ENCODE measurements around the gene ABCA5.

Gene ABCA5, protein sequence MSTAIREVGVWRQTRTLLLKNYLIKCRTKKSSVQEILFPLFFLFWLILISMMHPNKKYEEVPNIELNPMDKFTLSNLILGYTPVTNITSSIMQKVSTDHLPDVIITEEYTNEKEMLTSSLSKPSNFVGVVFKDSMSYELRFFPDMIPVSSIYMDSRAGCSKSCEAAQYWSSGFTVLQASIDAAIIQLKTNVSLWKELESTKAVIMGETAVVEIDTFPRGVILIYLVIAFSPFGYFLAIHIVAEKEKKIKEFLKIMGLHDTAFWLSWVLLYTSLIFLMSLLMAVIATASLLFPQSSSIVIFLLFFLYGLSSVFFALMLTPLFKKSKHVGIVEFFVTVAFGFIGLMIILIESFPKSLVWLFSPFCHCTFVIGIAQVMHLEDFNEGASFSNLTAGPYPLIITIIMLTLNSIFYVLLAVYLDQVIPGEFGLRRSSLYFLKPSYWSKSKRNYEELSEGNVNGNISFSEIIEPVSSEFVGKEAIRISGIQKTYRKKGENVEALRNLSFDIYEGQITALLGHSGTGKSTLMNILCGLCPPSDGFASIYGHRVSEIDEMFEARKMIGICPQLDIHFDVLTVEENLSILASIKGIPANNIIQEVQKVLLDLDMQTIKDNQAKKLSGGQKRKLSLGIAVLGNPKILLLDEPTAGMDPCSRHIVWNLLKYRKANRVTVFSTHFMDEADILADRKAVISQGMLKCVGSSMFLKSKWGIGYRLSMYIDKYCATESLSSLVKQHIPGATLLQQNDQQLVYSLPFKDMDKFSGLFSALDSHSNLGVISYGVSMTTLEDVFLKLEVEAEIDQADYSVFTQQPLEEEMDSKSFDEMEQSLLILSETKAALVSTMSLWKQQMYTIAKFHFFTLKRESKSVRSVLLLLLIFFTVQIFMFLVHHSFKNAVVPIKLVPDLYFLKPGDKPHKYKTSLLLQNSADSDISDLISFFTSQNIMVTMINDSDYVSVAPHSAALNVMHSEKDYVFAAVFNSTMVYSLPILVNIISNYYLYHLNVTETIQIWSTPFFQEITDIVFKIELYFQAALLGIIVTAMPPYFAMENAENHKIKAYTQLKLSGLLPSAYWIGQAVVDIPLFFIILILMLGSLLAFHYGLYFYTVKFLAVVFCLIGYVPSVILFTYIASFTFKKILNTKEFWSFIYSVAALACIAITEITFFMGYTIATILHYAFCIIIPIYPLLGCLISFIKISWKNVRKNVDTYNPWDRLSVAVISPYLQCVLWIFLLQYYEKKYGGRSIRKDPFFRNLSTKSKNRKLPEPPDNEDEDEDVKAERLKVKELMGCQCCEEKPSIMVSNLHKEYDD (N-terminal part only)

DNA sequence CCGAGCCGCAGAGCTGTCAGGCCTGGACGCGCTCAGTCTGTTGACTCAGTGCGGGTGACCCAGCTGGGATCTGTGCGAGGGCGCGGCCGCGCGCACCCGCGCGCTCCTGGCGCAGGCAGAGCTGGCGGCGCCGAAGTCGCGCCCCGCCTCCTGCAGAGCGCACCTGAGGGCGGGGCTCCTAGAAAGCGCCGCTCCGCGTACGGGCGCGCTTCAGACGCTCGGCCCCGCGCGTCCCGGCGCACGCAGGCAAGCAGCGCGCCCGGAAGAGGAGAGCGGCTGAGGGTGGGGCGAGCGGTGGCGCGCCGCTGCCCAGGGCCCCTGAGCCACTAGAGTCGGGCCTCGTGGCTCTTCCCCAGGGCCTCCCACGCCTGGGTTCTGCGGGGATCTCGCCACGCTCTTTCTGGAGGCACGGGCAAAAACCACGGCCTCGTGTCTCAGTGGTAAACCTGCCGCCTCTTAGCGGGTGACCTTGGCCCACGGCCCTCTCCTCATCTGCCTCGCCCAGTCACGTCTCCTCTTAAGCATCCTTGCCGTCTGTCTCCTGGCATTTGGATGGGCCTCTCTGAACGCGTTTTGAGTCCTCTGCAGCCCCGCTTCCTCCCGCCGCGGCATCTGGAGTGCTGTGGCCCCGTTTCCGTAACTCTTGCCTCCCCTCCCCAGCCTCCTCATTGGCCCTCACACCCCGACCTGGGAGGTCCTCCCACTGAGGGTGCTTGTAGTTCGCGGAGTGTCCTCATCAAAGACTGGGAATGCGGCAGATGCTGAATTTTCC, at the start of gene ABCA5:
ABCA5 (minus strand) TSS at position 74 of the 772 bp plus-strand sequence. CDS start 12,718 bp downstream, outside the sequence.
- DNase-seq, result peak; percentile 84

DNA sequence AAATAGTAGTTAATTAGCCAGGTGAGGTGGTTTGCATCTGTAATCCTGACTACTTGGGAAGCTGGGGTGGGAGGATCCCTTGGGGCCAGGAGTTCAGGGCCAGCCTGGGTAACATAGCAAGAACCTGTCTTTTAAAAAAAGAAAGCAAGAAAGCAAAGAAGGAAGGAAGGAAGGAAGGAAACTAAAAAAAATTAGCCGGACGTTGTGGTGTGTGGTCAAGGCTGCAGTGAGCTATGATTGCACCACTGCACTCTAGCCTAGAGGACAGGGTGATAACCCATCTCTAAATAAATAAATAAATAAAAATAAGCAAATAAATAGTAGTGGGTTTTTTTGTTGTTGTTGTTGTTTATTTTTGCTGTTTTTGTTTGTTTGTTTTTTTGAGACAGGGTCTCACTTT, 48.3 kb upstream of the ABCA5 start:
- no peak for DNase-seq

DNA sequence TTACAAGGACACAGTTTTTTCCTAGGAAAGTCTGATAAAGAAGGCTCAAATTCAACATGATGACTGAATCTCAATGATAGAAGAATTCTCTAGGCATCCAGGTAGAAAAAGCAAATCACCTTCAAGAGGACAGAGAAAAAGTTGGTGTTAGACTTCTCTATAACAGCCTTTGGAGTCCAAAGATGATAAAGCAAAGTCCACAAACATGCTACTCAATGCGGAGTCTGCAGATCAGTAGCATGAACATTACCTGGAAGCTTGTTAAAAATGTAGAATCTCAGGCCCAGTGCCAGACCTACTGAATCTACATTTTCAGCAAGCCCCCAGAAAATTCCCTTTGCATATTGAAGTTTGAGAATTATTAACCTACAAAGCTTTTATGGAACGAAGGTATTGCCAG, 46.1 kb upstream of the ABCA5 start:
- no peak for DNase-seq

DNA sequence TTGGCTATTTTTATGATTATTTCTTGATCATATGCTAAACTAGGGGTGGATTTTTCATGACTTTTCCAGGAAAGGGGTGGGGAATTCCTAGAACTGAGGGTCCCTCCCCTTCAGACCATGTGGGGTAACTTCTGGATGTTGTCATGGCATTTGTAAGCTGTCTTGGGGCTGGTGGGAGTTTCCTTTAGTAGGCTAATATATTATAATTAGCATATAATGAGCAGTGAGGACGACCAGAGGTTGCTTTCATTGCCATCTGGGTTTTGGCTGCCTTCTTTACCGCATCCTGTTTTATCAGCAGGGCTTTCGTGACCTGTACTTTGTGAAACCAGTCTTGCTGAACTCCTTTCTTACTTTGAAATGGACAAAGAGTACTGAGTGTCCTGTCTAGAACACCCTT, 40.4 kb upstream of the ABCA5 start:
- DNase-seq, result no peak

DNA sequence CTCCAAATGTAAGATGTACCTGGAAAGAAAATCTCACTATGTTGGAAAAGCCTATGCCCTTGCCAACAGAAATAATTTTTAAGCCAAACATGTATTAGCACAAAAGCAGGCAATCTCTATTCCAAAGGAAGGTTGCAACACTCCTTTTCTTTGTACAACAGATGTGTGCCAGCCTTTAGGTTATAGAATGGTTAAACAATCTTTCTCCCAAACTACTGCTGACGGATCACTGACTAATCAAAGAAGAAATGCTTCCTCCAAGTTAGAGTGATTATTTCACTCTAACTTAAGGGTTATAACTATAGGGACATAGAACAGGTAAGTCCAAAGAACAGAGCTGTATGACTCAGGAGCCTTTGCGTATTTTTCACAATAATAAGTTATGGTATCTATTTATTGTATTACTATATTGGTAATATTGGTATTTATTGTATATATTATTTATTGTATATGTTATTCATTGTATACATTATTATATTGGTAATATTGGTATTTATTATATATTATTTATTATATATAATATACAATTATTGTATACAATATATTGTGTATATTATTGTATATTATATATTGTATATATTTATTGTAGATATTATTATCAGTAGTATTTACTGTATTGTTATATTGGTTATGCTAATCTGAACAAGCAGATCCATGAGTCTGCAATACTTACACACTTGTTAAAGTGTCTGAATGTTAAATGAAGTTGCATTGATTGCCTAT, 36.7 kb upstream of the ABCA5 start:
- no peak for DNase-seq

DNA sequence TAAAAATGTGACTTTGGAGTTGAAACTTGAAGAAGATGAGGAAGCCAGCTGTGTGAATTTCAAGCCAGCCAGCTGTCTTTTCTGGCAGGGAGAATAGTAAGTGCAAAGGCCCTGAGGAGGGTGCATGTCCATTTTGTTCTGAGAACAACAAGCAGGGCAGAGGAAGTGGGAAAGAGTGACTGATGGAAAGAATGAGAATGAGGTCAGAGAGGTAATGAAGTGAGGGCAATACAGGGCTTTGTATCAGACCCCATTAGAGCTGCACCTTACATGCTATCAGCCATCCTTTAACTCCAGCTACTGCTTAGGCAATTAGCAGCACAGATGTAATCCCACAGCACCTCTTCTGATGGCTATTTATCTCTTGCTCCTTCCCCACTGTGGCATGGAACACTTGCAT, 34.2 kb upstream of the ABCA5 start:
- no peak for DNase-seq

DNA sequence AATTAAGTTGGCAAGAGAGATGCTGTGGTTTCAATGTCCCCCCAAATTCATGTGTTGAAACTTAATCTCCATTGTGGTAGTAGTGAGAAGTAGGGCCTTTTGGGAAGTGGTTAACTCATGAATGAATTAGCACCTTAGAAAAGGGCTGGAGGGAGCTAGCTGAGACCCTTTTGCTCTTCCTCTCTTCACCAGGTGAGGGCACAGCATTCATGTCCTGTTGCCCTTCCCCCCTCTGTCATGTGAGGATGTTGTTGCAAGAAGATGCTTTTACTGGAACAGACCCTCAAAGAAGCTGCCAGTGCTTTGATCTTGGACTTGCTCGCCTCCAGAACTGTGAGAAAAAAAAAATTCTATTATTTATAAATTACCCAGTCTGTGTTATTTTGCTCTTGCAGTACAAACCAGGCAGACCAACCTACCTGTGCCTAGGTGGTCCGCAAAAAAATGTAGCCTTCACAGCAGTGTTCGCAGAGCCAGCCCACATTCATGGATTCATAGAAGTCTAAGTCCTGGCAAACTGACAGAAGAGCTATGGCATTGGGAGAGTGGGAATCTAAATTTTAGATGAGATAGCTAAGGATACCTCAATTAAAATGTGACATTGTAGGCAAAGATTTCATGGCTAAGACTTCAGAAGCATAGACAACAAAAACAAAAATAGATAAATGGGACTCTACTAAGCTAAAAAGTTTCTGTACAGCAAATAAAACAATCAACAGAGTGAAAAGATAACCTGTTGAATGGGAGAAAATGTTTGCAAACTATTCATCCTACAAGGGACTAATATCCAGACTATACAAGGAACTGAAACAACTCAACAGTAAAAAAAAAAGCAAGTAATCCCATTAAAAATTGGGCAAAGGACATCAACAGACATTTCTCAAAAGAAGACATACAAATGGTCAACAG, 32.0 kb upstream of the ABCA5 start:
- no peak for DNase-seq

DNA sequence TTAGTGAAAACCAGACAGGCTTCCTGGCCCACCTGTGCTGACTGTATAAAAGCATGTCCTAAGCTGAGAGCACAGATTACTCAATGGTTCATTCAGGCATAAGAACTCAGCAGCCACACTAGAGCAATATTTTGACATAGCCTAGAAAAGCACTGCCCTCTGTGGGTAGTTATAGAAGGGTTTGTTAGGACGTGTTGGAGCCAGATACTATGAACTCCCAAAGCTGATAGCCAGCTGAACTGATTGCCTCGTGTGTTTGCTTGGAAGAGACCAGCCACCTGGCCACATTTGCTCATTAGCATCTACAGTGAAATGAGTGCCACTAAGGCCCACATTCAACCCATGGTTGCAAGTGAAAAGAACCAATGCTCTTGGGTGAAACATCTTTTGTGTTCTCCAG, 30.8 kb upstream of the ABCA5 start:
- DNase-seq, result no peak

DNA sequence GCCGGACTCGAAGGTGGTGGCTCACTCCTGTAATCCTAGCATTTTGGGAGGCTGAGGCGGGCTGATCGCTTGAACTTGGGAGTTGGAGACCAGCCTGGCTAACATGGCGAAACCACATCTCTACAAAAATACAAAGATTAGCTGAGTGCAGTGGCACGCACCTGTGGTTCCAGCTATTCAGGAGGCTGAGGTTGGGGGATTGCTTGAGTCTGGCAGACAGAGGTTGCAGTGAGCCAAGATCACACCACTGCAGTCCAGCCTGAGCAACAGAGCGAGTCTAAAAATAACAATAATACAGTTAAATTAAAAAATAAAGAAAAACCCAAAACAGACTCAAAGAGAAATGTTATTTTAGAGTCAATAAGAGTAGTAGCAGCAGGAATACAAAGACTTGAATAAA, 29.7 kb upstream of the ABCA5 start:
- no peak for DNase-seq

DNA sequence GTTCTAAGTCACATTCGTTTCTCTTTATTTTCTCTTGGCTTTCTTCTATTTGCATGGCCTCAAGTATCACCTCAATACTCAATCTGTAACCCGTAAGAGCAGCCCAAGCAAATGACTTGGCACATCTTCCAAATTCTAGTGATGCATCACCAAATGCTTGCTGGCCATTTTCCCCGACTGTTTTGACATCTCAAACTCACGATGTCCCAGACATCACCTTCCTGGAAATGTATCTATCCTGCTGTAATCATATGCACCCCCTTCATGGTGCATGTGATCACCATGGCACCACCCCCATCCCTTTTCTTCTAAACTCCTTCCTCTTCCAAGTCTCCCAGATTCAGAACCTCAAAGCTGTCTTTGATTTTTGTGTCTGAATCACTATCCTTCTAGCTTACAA, 24.0 kb upstream of the ABCA5 start:
- no peak for DNase-seq

DNA sequence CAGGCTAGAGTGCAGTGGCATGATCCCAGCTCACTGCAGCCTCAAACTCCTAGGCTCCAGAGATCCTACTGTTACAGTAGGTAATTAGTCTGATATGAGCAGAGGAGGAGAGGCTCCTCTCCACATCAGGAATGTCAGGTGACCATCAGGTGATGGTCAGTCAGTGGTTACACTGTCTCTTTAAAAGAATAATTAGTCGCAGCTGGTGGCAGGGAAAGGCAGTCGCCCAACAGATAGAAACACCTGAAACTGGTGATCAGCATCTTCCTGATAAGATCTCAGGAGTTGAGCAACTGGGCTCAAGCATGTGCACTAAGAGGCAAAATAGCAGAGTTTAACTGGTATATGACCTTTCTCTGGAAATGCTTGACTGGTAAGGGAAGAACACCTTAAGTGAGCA, 21.5 kb upstream of the ABCA5 start:
- DNase-seq, result no peak

DNA sequence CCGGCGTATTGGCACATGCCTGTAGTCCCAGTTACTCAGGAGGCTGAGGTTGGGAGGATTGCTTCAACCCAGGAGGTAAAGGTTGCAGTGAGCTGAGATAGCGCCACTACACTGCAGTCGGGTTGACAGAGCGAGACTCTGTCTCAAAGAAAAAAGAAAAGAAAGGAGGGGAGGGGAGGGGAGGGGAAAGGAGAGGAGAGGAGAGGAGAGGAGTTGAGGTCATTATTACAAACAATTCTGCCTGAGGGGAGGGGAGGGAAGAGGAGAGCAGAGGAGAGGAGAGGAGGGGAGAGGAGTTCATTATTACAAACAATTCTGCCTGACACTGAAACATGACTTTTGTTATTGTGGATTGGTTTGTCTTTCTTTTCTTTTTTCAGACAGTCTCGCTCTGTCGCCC, 19.8 kb upstream of the ABCA5 start:
- DNase-seq, result no peak

DNA sequence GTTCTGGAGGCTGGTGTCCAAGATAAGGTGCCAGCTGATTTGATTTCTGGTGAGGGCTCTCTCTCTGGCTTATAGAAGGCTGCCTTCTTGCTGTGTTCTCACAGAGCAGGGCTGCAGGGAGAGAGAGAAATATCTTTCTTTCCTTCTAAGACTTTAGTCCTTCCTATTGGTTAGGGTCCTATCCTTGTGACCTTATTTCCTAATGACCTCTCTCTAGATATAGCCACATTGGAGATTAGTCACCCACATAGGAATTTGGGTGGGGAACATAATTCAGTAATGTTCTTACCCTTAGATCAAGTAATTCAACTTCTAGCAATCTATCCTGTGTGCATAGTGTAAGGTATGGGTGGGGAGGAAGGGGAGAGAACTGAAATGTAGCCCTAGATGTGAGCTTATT, 18.0 kb upstream of the ABCA5 start:
- no peak for DNase-seq

DNA sequence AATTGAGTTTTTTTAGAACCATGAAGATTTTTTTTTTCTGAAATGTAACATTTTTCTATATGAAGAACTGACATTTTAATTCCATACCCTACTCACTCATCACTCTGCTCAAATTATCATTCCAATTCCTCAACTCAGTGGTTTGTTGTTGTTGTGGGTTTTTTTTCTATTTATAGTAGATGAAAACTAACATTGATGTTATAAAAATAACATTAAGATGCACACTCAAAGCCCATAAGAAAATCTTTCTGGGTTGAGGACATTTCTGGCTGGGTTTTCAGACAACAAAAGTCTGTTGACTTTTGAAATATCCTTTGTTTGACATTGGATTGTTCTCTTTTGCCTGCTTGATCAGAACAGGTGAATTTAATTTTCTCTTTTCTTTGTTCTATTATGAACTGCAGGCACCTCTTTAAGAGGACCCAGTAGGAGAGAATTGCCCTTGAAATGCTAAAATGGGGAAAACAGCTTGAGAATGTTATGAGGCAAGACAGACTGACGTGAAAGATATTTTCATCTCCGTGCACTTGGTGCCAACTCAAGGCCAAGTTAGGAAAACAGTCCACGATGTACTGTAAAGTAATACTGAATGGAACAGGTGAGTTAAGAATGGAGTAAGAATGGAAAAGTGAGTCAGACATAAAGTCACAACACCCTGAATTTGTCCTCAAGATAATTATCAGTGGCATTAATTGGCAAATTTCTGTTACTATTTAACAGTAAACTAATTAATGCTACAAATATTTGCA, 16.1 kb upstream of the ABCA5 start:
- no peak for DNase-seq

DNA sequence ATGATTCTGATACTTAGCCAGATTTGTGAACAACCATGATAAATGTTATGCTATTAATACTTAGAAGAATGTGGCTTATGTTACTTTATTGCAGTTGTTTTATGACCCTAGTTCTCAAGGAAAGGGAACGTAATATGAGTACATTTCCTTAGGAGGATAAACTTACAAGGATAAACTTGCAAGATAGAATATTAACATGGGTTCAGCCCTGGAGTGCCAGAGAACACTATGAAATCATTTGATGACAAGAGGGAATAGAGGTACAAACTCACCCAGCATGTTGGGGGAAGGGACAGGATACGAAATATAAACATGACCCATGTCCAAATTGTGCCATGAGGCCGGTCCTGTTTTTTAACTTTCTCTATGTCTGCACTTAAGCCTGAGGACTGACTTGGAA, 13.0 kb upstream of the ABCA5 start:
- no peak for DNase-seq

DNA sequence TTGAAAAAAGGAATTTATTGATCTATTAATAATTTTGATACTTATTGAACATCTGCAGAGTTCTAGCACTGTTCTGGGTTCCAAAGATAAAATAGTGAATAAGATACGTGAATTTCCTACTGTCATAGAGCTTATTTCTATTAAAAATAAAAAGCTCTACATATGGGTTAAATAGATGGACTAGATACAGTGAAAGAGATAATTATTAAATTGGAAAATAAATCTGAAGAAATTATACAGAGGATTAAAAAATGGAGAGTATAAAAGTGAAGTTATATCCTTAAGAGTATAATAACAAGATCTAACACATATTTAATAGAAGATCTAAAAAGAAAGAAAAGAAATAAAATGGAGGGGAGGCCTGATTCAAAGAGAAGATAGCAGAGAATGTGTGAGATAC, 10.1 kb upstream of the ABCA5 start:
- DNase-seq, result no peak

DNA sequence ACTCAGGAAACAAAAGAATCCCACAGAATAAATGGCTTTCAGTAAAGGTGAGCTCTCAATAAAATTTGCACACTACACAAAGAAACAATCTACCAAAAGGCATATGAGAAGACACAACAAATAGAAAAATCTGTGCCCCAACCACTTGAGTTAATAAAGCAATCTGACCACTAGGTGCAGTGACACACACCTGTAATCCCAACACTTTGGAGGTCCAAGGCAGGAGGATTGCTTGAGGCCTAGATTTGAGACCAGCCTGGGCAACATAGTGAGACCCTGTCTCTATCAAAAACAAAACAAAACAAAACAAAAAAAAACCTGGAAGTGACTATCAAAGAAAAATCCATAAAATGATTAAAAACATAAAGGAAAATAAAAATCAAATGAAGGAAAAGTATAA, 9.6 kb upstream of the ABCA5 start:
- no peak for DNase-seq

DNA sequence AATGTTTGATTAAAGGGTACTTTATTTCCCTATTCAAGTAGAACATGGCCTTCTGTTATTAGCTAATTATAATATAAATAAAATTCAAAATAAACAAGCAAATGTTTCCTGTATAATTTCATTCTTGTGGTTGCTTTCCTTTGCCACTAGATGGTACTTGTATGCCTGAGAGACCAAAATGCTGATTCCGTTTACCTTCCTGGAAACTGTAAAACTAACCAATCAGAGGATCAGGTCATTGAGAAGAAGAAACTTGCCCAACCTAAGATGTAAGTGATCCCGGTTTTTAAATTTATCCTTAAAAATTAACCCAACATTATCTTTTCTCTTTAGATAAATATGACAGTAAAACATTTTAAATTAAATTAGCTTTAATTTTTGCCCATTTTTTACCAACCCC, 8.1 kb upstream of the ABCA5 start:
- no peak for DNase-seq

DNA sequence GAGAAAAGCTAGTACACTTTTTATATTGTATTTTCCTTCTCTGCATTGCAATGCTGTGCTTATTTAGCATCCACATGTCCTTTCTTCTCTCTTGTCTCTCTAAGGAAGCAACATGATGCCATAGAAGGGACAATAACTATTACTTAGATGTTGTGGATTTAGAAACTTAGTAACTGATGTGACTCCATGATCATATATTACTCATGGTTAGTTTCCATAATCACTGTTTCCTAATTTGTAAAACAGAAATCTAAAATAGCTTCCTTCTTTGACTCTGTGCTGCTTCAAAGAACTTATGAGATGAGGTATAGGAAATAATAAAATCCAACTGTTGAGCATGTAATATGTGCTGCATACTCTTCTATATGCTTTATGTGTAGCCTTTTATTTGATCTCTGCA, 6.6 kb upstream of the ABCA5 start:
- DNase-seq, result no peak

DNA sequence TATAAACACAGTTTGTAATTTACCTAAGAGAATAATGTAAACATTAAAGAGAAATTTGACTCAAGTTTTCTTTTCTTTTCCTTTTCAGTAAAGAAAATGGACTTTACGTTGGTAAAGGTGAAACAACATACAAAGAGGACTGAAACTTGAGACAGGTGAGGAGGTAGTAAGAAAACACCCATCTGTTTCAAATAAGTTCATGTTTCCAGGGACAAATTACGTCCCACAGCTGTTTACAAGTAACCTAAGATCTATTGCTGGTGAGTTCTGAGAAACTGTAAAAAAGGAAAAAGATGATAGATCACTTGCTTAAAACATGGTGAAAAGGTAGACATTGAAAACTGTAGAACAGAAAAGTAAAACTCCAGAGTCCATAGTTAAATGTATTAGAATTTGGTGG, 4.8 kb upstream of the ABCA5 start:
- no peak for DNase-seq
